Stomach (tissue), 9 donors: ENCODE data around the gene LIN37. TPM values are rescaled to one million over a fixed set of nuclear protein-coding genes. Genes with fewer than 3 reads are reported as not detected.

Source experiments
- DNase-seq, 2 donors: peaks; one replicate each; pipeline versions ENCODE4 v3.0.0 to v3.0.0-alpha.2; 2013 to 2019
- H3K27ac ChIP-seq, 5 donors: fragments of 200-600 bp in 4 of 5; sonication (generic) in 4 of 5; one replicate each; pipeline ENCODE4 v1.5.1; 2013 to 2019; ENCODE audit warnings: mild to moderate bottlenecking in 1 of 5, moderate library complexity in 1 of 5
- H3K27me3 ChIP-seq, 3 donors: fragments of 200-600 bp; sonication (generic); one replicate each; pipeline ENCODE4 v1.5.1; 2017 to 2019; ENCODE audit warnings: mixed run types in 1 of 3
- H3K36me3 ChIP-seq, 4 donors: fragments of 200-600 bp; sonication (generic); 1 replicate in 3 of 4; 2 replicates in 1 of 4; pipeline ENCODE4 v1.5.1; 2016 to 2019
- H3K4me1 ChIP-seq, 4 donors: fragments of 200-600 bp; sonication (generic); one replicate each; pipeline ENCODE4 v1.5.1; 2016 to 2019
- H3K4me3 ChIP-seq, 4 donors: fragments of 200-600 bp; sonication (generic) in 3 of 4; one replicate each; pipeline ENCODE4 v1.5.1; 2016 to 2019; ENCODE audit warnings: mild to moderate bottlenecking in 1 of 4
- H3K9me3 ChIP-seq, 4 donors: fragments of 200-600 bp; sonication (generic); one replicate each; pipeline ENCODE4 v1.5.1; 2016 to 2019
- CTCF ChIP-seq, 7 experiments: fragments of 450-650 bp in 4 of 7; fragments of 200-600 bp in 3 of 7; sonication (generic) in 3 of 7; IDR thresholded peaks; one replicate each; pipeline ENCODE4 v1.5.1; 2016 to 2019; ENCODE audit warnings: antibody characterized with exemption in 7 of 7, control low read depth in 2 of 7, mild to moderate bottlenecking in 1 of 7
- EP300 ChIP-seq: sonication (generic); formaldehyde crosslinking; IDR thresholded peaks from one replicate; pipeline ENCODE4 v1.6.1; 2017; ENCODE audit warnings: antibody characterized with exemption
- POLR2A ChIP-seq, 4 donors: fragments of 450-650 bp; IDR thresholded peaks; one replicate each; pipeline ENCODE4 v1.6.1; 2016; ENCODE audit warnings: antibody characterized with exemption in 4 of 4, control low read depth in 2 of 4, mild to moderate bottlenecking in 1 of 4, moderate library complexity in 1 of 4
- POLR2AphosphoS5 ChIP-seq, 3 donors: sonication (generic); formaldehyde crosslinking; IDR thresholded peaks; one replicate each; pipeline ENCODE4 v1.6.1; 2016; ENCODE audit warnings: antibody characterized with exemption in 3 of 3
- WGBS, 5 donors: extraction: QIAGEN DNeasy Blood & Tissue Kit in 3 of 5; methylation state at CpG; one replicate each; pipeline versions ENCODE4 v1.1.5 to v1.1.7; 2013 to 2018; 5-methylcytosine and 5-hydroxymethylcytosine counted together
- intact Hi-C: fragments of 100-400 bp; cut with DNase I; formaldehyde crosslinking; loops from one replicate; pipeline ENCODE4 v1.15.1; 2023; ENCODE audit warnings: low total_unique reads
- polyA plus RNA-seq, 3 donors: library from polyadenylated mRNA; stranded (reverse); fragments of 200-250 nt; gene quantifications; one replicate each; pipeline ENCODE4 v1.2.3, GENCODE V29; 2013
- total RNA-seq, 5 donors: library from RNA; depleted of rRNA; stranded (reverse); fragments of >200 nt; gene quantifications; one replicate each; pipeline versions ENCODE4 v1.1.0 to v1.2.3, GENCODE V29; 2014 to 2016
- donor health status: healthy with polysubstance abuse.
- donor health status: Bipolar disorder and iron deficiency.
- donor health status: healthy.

Gene LIN37
- total and polyA plus RNA-seq, 8 donors, result 2.3 to 44.9 (median 20.9) TPM

- Histone ChIP-seq H3K4me3 (peak within 1 kb of the TSS; percentile 74 to 90 (median 86)), H3K27ac (peak within 1 kb of the TSS; percentile 72 to 99 (median 98)), H3K9me3 (no peaks in the 10 kb centered on the region), H3K36me3 (peaks cover 16 to 47% (median 37%) of the 10 kb centered on the region in 4 donors), H3K4me1 (peaks cover 40 to 62% (median 49%) of the 10 kb centered on the region in 4 donors), H3K27me3 (peaks cover 0 to 16% (median 0%) of the 10 kb centered on the region in 3 donors)
- intact Hi-C loops, result no loop called here
- TF ChIP-seq EP300 (no peak), POLR2AphosphoS5 (IDR thresholded peaks at IDR 0.05) (peak; percentile 86 to 94 (median 90)), CTCF (IDR thresholded peaks at IDR 0.05) (no peak), POLR2A (IDR thresholded peaks at IDR 0.05) (peak in 1 of 4 donors; percentile 21)
- WGBS, 5 donors, result 6 to 13% (median 9%) methylated on average over 12 to 52 of the region's 52 CpGs
- peak; percentile 35 to 89 for DNase-seq
Measured at GRCh38 chr19:35756377-35757230, 8.2 kb downstream of the LIN37 start, which contains the start of gene HSPB6. Gene HSPB6, minus strand, starts transcription at chr19:35757029. Its CDS starts 21 bp downstream, at chr19:35757008.

GRCh38 chr19:35757231-35757748 is 8.9 kb downstream of the LIN37 start:
- intact Hi-C loops, result no loop called here
- peak overlapping the region; percentile 72 to 99 (median 98) for H3K27ac ChIP-seq
- TF ChIP-seq CTCF (IDR thresholded peaks at IDR 0.05), result no peak
- peak; percentile 74 to 94 (median 79) for TF ChIP-seq POLR2AphosphoS5 (IDR thresholded peaks at IDR 0.05)
- TF ChIP-seq POLR2A (IDR thresholded peaks at IDR 0.05), result peak in 1 of 4 donors; percentile 10
- peak; percentile 93 for TF ChIP-seq EP300
- peaks cover 19 to 47% (median 37%) of the 10 kb centered on the region in 4 donors for H3K36me3 ChIP-seq
- WGBS, 5 donors, result 7 to 12% (median 9%) methylated on average over 14 to 19 of the region's 19 CpGs
- H3K27me3 ChIP-seq, result peaks cover 0 to 16% (median 0%) of the 10 kb centered on the region in 3 donors
- H3K4me3 ChIP-seq, result peak overlapping the region; percentile 74 to 90 (median 86)
- H3K4me1 ChIP-seq, result peaks cover 40 to 62% (median 49%) of the 10 kb centered on the region in 4 donors
- DNase-seq, result peak; percentile 49 to 96
- H3K9me3 ChIP-seq, result no peaks in the 10 kb centered on the region

- Histone ChIP-seq H3K27ac (peak within 1 kb of the TSS; percentile 81 to 99 (median 98)), H3K36me3 (peaks cover 13 to 47% (median 37%) of the 10 kb centered on the region in 4 donors), H3K27me3 (peaks cover 0 to 16% (median 0%) of the 10 kb centered on the region in 3 donors), H3K4me3 (peak within 1 kb of the TSS; percentile 74 to 90 (median 86)), H3K4me1 (peaks cover 40 to 62% (median 49%) of the 10 kb centered on the region in 4 donors), H3K9me3 (no peaks in the 10 kb centered on the region)
- TF ChIP-seq CTCF (IDR thresholded peaks at IDR 0.05) (peak in 1 of 7 experiments; percentile 7), EP300 (no peak), POLR2A (IDR thresholded peaks at IDR 0.05) (no peak), POLR2AphosphoS5 (IDR thresholded peaks at IDR 0.05) (peak; percentile 77 to 88 (median 87))
- peak; percentile 98 to 99 for DNase-seq
- intact Hi-C loops, result no loop called here
- 0 to 1% (median 0%) methylated on average over 47 to 53 of the region's 53 CpGs for WGBS, 5 donors
Measured at GRCh38 chr19:35757749-35758608, 9.6 kb downstream of the LIN37 start, which contains the start of gene PROSER3. Gene PROSER3, plus strand, starts transcription at chr19:35758176. Its CDS starts 40 bp downstream, at chr19:35758216.
